ENCODE results near the gene CSF3.

CSF3 gene

GRCh38 chr17:39979016-39979670 lies 36.1 kb upstream of the CSF3 start:
- peak overlapping the region; percentile 3; the same call in 1 of the 2 replicates for H3K9ac ChIP-seq (ENCODE audit: low read depth, low read length)
- no peaks in the 10 kb centered on the region for H3K9me3 ChIP-seq (ENCODE audit: insufficient read depth, low read depth, low read length)
- H3K27ac ChIP-seq (ENCODE audit: low read depth, low read length), result no peak overlapping the region
- WGBS, result 69% methylated on average over 4 of the region's 5 CpGs
- H3K4me1 ChIP-seq (ENCODE audit: insufficient read depth, low read length), result peaks cover 18% of the 10 kb centered on the region
- H3K4me3 ChIP-seq (ENCODE audit: low read length), result peak overlapping the region; percentile 97
- H3K27me3 ChIP-seq (ENCODE audit: insufficient read depth, low read length), result no peaks in the 10 kb centered on the region
- peaks cover 7% of the 10 kb centered on the region for H3K36me3 ChIP-seq (ENCODE audit: insufficient read depth, low read length)

DNA sequence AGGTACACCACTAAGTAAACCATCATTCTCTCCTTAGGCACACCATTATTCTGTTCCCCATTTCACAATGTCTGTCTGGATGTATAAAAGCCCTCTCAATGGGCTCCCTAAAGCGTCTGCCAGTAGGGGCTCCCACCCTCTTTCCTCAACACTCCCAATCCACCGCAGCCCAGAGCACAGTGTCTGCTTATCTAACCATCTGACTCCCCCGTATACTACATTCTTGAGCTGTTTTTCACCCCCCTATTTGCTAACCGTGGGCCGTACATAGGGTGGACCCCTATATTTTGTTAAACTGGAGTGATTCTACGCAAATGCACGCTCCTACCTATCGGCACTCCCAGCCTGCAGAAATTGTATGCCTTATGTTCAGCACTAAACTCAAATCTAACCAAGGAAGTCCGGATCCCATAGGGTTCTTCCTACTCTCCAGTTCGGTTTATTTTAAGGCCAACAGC lies 35.3 kb upstream of the CSF3 start:
- H3K27me3 ChIP-seq (ENCODE audit: insufficient read depth, low read length), result no peaks in the 10 kb centered on the region
- H3K27ac ChIP-seq (ENCODE audit: low read depth, low read length), result peak overlapping the region; percentile 86; the same call in 1 of the 2 replicates
- H3K4me1 ChIP-seq (ENCODE audit: insufficient read depth, low read length), result peaks cover 18% of the 10 kb centered on the region
- peak overlapping the region; percentile 97 for H3K4me3 ChIP-seq (ENCODE audit: low read length)
- WGBS, result 4% methylated on average over 10 of the region's 10 CpGs
- peak overlapping the region; percentile 95 for H3K9ac ChIP-seq (ENCODE audit: low read depth, low read length)
- peaks cover 15% of the 10 kb centered on the region for H3K36me3 ChIP-seq (ENCODE audit: insufficient read depth, low read length)
- H3K9me3 ChIP-seq (ENCODE audit: insufficient read depth, low read depth, low read length), result no peaks in the 10 kb centered on the region

- H3K27me3 ChIP-seq (ENCODE audit: insufficient read depth, low read length), result no peaks in the 10 kb centered on the region
- H3K36me3 ChIP-seq (ENCODE audit: insufficient read depth, low read length), result peaks cover 22% of the 10 kb centered on the region
- under 1% methylated on average over 84 of the region's 84 CpGs for WGBS
- H3K27ac ChIP-seq (ENCODE audit: low read depth, low read length), result peak within 1 kb of the TSS; percentile 86
- no peaks in the 10 kb centered on the region for H3K9me3 ChIP-seq (ENCODE audit: insufficient read depth, low read depth, low read length)
- H3K9ac ChIP-seq (ENCODE audit: low read depth, low read length), result peak within 1 kb of the TSS; percentile 95
- H3K4me3 ChIP-seq (ENCODE audit: low read length), result peak within 1 kb of the TSS; percentile 97
- H3K4me1 ChIP-seq (ENCODE audit: insufficient read depth, low read length), result peaks cover 18% of the 10 kb centered on the region
Observed at GRCh38 chr17:39980351-39981206, 34.7 kb upstream of the CSF3 start, which contains the start of gene PSMD3. Gene PSMD3, plus strand, starts transcription at chr17:39980807. Its CDS starts 164 bp downstream, at chr17:39980971.

- WGBS, result 2% methylated on average over 15 of the region's 15 CpGs
- no peaks in the 10 kb centered on the region for H3K9me3 ChIP-seq (ENCODE audit: insufficient read depth, low read depth, low read length)
Observed at GRCh38 chr17:39981207-39981741, 34.0 kb upstream of the CSF3 start.

DNA sequence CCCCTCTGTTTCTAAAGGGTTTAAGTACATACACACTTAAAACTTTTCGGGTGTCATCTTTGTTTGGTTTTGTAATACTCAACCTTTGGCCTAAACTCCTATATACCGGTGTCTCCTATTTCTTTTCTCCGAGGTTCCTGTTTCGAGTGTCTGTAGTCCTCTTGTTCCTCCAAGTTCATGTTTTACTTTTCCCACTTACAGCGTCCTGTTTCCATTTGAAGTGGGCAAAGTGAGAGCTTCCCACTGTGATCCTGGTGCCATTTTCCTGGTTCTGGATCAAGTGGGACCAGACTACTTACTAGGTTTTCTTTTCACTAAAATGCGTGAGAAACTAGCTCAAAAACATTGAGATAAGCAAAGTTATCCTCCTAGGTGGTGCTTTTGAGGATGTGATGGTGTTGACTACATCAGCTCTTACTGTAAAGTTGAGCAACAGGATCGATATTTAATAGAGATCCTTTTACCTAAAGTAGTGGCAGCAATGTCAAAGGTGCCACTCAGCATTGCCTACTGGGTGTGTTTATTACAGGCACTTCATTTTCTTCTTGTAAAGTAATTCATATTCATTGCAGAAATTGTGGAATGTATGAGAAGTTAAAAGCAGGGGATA lies 33.4 kb upstream of the CSF3 start:
- no peak overlapping the region for H3K27ac ChIP-seq (ENCODE audit: low read depth, low read length)
- no peaks in the 10 kb centered on the region for H3K27me3 ChIP-seq (ENCODE audit: insufficient read depth, low read length)
- H3K4me1 ChIP-seq (ENCODE audit: insufficient read depth, low read length), result peaks cover 18% of the 10 kb centered on the region
- peak overlapping the region; percentile 97 for H3K4me3 ChIP-seq (ENCODE audit: low read length)
- H3K9me3 ChIP-seq (ENCODE audit: insufficient read depth, low read depth, low read length), result no peaks in the 10 kb centered on the region
- H3K36me3 ChIP-seq (ENCODE audit: insufficient read depth, low read length), result peaks cover 34% of the 10 kb centered on the region
- H3K9ac ChIP-seq (ENCODE audit: low read depth, low read length), result peak overlapping the region; percentile 95
- 43% methylated on average over 7 of the region's 7 CpGs for WGBS

More at GRCh38 chr17:39981207-39981741, 34.0 kb upstream of the CSF3 start:
- H3K27me3 ChIP-seq (ENCODE audit: insufficient read depth, low read length), result no peaks in the 10 kb centered on the region
- peak overlapping the region; percentile 86 for H3K27ac ChIP-seq (ENCODE audit: low read depth, low read length)
- H3K4me1 ChIP-seq (ENCODE audit: insufficient read depth, low read length), result peaks cover 18% of the 10 kb centered on the region
- peaks cover 29% of the 10 kb centered on the region for H3K36me3 ChIP-seq (ENCODE audit: insufficient read depth, low read length)
- H3K9ac ChIP-seq (ENCODE audit: low read depth, low read length), result peak overlapping the region; percentile 95
- H3K4me3 ChIP-seq (ENCODE audit: low read length), result peak overlapping the region; percentile 97

- Histone ChIP-seq H3K9ac (ENCODE audit: low read depth, low read length) (no peak overlapping the region), H3K4me3 (ENCODE audit: low read length) (no peak overlapping the region), H3K27me3 (ENCODE audit: insufficient read depth, low read length) (no peaks in the 10 kb centered on the region), H3K36me3 (ENCODE audit: insufficient read depth, low read length) (peaks cover 95% of the 10 kb centered on the region), H3K4me1 (ENCODE audit: insufficient read depth, low read length) (no peaks in the 10 kb centered on the region), H3K9me3 (ENCODE audit: insufficient read depth, low read depth, low read length) (no peaks in the 10 kb centered on the region), H3K27ac (ENCODE audit: low read depth, low read length) (no peak overlapping the region)
- WGBS, result 95% methylated on average over 11 of the region's 11 CpGs
Observed at GRCh38 chr17:39988206-39988810, 26.9 kb upstream of the CSF3 start.

DNA sequence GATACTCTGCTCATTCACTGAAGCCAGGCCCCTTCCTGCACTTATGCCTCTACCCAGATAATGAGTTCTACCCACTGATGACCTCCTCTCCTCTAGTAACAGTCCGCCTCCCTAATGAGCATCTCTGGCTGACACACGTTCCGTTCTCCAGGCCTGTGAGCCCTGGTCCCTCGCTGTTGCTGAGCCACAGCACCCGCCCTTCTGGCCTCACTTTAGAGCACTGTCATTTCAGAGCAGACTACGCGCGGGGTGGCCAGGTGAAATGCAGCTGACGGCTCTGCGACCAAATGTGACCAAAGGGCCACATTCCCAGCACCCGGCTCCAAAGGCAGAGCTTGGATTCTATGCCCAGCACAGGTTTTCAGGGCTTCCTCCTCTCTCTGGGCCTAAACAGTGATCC lies 20.8 kb upstream of the CSF3 start:
- Histone ChIP-seq H3K4me1 (ENCODE audit: insufficient read depth, low read length) (no peaks in the 10 kb centered on the region), H3K27me3 (ENCODE audit: insufficient read depth, low read length) (no peaks in the 10 kb centered on the region), H3K36me3 (ENCODE audit: insufficient read depth, low read length) (peaks cover 83% of the 10 kb centered on the region), H3K9me3 (ENCODE audit: insufficient read depth, low read depth, low read length) (no peaks in the 10 kb centered on the region), H3K27ac (ENCODE audit: low read depth, low read length) (no peak overlapping the region), H3K9ac (ENCODE audit: low read depth, low read length) (no peak overlapping the region), H3K4me3 (ENCODE audit: low read length) (no peak overlapping the region)
- 96% methylated on average over 11 of the region's 11 CpGs for WGBS

DNA sequence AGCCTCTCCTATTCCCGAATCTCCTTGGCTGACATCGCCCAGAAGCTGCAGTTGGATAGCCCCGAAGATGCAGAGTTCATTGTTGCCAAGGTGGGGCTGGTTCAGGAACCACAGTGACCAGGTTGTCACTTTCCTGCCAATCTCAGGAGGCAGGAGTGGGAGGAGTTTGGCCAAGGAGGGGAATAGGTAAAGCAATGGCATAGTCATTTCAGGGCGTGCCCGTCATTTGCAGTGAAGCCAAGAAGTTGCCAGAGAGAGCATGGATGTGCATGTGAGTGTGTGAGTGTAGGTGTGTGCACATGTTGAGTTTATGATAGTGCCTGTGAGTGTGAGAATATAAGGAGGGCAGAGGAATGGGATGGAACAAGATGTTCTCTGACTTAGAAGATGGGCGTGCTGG lies 19.8 kb upstream of the CSF3 start:
- Histone ChIP-seq H3K36me3 (ENCODE audit: insufficient read depth, low read length) (peaks cover 74% of the 10 kb centered on the region), H3K4me1 (ENCODE audit: insufficient read depth, low read length) (no peaks in the 10 kb centered on the region), H3K9ac (ENCODE audit: low read depth, low read length) (no peak overlapping the region), H3K4me3 (ENCODE audit: low read length) (no peak overlapping the region), H3K27me3 (ENCODE audit: insufficient read depth, low read length) (no peaks in the 10 kb centered on the region), H3K9me3 (ENCODE audit: insufficient read depth, low read depth, low read length) (no peaks in the 10 kb centered on the region), H3K27ac (ENCODE audit: low read depth, low read length) (no peak overlapping the region)
- 98% methylated on average over 6 of the region's 6 CpGs for WGBS

DNA sequence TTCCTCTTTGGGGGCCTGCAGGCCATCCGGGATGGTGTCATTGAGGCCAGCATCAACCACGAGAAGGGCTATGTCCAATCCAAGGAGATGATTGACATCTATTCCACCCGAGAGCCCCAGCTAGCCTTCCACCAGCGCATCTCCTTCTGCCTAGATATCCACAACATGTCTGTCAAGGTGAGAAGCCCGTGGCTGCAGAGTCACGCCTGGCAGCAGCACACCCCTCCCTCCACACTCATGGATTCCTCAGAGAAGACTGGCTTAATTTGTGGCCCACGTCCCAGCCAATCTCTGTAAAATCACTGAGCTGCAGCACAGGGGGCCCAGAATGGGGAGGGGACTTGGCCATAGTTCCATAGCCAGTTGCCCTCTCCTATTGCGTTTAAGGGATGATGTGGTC lies 19.1 kb upstream of the CSF3 start:
- no peaks in the 10 kb centered on the region for H3K9me3 ChIP-seq (ENCODE audit: insufficient read depth, low read depth, low read length)
- no peak overlapping the region for H3K9ac ChIP-seq (ENCODE audit: low read depth, low read length)
- H3K36me3 ChIP-seq (ENCODE audit: insufficient read depth, low read length), result peaks cover 67% of the 10 kb centered on the region
- no peak overlapping the region for H3K27ac ChIP-seq (ENCODE audit: low read depth, low read length)
- no peak overlapping the region for H3K4me3 ChIP-seq (ENCODE audit: low read length)
- no peaks in the 10 kb centered on the region for H3K27me3 ChIP-seq (ENCODE audit: insufficient read depth, low read length)
- no peaks in the 10 kb centered on the region for H3K4me1 ChIP-seq (ENCODE audit: insufficient read depth, low read length)
- 93% methylated on average over 8 of the region's 8 CpGs for WGBS

DNA sequence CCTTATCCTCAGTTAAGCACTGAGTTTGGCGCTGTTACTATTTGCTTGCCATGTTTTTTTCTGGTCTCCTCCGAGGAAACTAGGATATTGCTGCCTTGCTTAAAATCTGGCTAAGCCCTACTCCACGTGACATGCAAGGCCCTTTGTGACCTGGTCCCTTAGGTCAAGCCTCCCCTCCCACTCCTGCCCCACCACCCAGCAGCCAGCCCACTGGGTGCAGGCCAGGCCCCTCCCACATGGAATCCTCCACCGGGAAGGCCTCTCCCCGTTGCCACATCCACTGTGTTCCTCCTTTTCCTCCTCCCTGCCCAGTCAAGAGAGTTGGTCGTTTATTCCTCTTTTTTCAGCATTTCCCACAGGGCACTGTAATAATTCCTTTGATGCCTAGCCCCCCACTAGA lies 18.4 kb upstream of the CSF3 start:
- Histone ChIP-seq H3K4me3 (ENCODE audit: low read length) (no peak overlapping the region), H3K9ac (ENCODE audit: low read depth, low read length) (no peak overlapping the region), H3K27ac (ENCODE audit: low read depth, low read length) (no peak overlapping the region), H3K4me1 (ENCODE audit: insufficient read depth, low read length) (no peaks in the 10 kb centered on the region), H3K27me3 (ENCODE audit: insufficient read depth, low read length) (no peaks in the 10 kb centered on the region), H3K9me3 (ENCODE audit: insufficient read depth, low read depth, low read length) (no peaks in the 10 kb centered on the region), H3K36me3 (ENCODE audit: insufficient read depth, low read length) (peaks cover 62% of the 10 kb centered on the region)
- 88% methylated on average over 6 of the region's 6 CpGs for WGBS
